NCI-H2107 treated with DMSO at 0.1 percent for 48 hours (cell line): ENCODE data around the gene IGFLR1.

Experiments used
- DNase-seq: peaks from one replicate; lab custom pipeline; 2025; ENCODE audit not compliant: unreplicated experiment; lab: John Stamatoyannopoulos, UW

IGFLR1 gene

GRCh38 chr19:35742121-35742724 is at the start of gene IGFLR1:
Gene IGFLR1 (minus strand): TSS chr19:35742452. CDS start chr19:35741180, 1,272 bp downstream.
- DNase-seq: no peak

GRCh38 chr19:35791814-35792279 is 49.6 kb upstream of the IGFLR1 start:
- DNase-seq: no peak

- DNase-seq: peak; percentile 24
Measured at GRCh38 chr19:35790981-35791813, 48.9 kb upstream of the IGFLR1 start.

GRCh38 chr19:35789978-35790944 is 48.0 kb upstream of the IGFLR1 start:
- no peak for DNase-seq

- no peak for DNase-seq
Measured at GRCh38 chr19:35789195-35789977, 47.1 kb upstream of the IGFLR1 start.

GRCh38 chr19:35788205-35788960 is 46.1 kb upstream of the IGFLR1 start:
- no peak for DNase-seq

GRCh38 chr19:35787227-35787799 is 45.1 kb upstream of the IGFLR1 start:
- no peak for DNase-seq

- DNase-seq: no peak
Measured at GRCh38 chr19:35786299-35787160, 44.3 kb upstream of the IGFLR1 start.

- DNase-seq: no peak
Measured at GRCh38 chr19:35785339-35785627, 43.0 kb upstream of the IGFLR1 start.

- DNase-seq: no peak
Measured at GRCh38 chr19:35784503-35785338, 42.5 kb upstream of the IGFLR1 start.

GRCh38 chr19:35783469-35784434 is 41.5 kb upstream of the IGFLR1 start:
- no peak for DNase-seq

- DNase-seq: no peak
Measured at GRCh38 chr19:35782589-35782988, 40.3 kb upstream of the IGFLR1 start.

- no peak for DNase-seq
Measured at GRCh38 chr19:35781650-35782049, 39.4 kb upstream of the IGFLR1 start.

GRCh38 chr19:35780717-35781116 is 38.5 kb upstream of the IGFLR1 start:
- no peak for DNase-seq

- no peak for DNase-seq
Measured at GRCh38 chr19:35780058-35780457, 37.8 kb upstream of the IGFLR1 start.

- peak; percentile 4 for DNase-seq
Measured at GRCh38 chr19:35779033-35779432, 36.8 kb upstream of the IGFLR1 start.

- DNase-seq: no peak
Measured at GRCh38 chr19:35777961-35778360, 35.7 kb upstream of the IGFLR1 start.
